Measurements from ENCODE around the gene SMIM13. TPM values are rescaled to one million over a fixed set of nuclear protein-coding genes. Genes with fewer than 3 reads are reported as not detected.
A peak's percentile ranks its signal among the peaks of the same experiment; 100 is the strongest.

Gene SMIM13
- total RNA-seq, 2 donors from 2014 or later, result 7.5 to 8.4 TPM

GRCh38 chr6:11179419-11180202, 86.0 kb downstream of the SMIM13 start:
- Histone ChIP-seq H3K27ac (no peak overlapping the region), H3K4me3 (no peak overlapping the region), H3K4me1 (ENCODE audit: control insufficient read depth in 1 of 2, low read depth in 2 of 2) (no peaks in the 10 kb centered on the region), H3K27me3 (replicated peaks; ENCODE audit: insufficient read depth) (no peaks in the 10 kb centered on the region), H3K9me3 (no peaks in the 10 kb centered on the region), H3K36me3 (peaks cover 14% of the 10 kb centered on the region)
- DNase-seq (ENCODE audit: low spot score), result no peak
- no peak for TF ChIP-seq CTCF (IDR thresholded peaks at IDR 0.05)
- ATAC-seq (ENCODE audit: insufficient number of reproducible peaks, low FRiP score, low read depth), result no peak

GRCh38 chr6:11181478-11182136, 88.0 kb downstream of the SMIM13 start:
- Histone ChIP-seq H3K4me3 (no peak overlapping the region), H3K4me1 (ENCODE audit: control insufficient read depth in 1 of 2, low read depth in 2 of 2) (no peaks in the 10 kb centered on the region), H3K27ac (no peak overlapping the region), H3K9me3 (no peaks in the 10 kb centered on the region), H3K27me3 (replicated peaks; ENCODE audit: insufficient read depth) (no peaks in the 10 kb centered on the region), H3K36me3 (peaks cover 31% of the 10 kb centered on the region)
- no peak for DNase-seq (ENCODE audit: low spot score)
- no peak for TF ChIP-seq CTCF (IDR thresholded peaks at IDR 0.05)
- ATAC-seq (ENCODE audit: insufficient number of reproducible peaks, low FRiP score, low read depth), result no peak

- no peaks in the 10 kb centered on the region for H3K27me3 ChIP-seq (replicated peaks; ENCODE audit: insufficient read depth)
- ATAC-seq (ENCODE audit: insufficient number of reproducible peaks, low FRiP score, low read depth), result no peak
- no peak overlapping the region for H3K27ac ChIP-seq
- DNase-seq (ENCODE audit: low spot score), result no peak
- H3K4me3 ChIP-seq, result no peak overlapping the region
- no peaks in the 10 kb centered on the region for H3K9me3 ChIP-seq
- TF ChIP-seq CTCF (IDR thresholded peaks at IDR 0.05), result no peak
- peaks cover 51% of the 10 kb centered on the region for H3K36me3 ChIP-seq
- H3K4me1 ChIP-seq (ENCODE audit: control insufficient read depth in 1 of 2, low read depth in 2 of 2), result no peaks in the 10 kb centered on the region
Measured at GRCh38 chr6:11183761-11184362, 90.2 kb downstream of the SMIM13 start.

- no peak overlapping the region for H3K4me3 ChIP-seq
- H3K27ac ChIP-seq, result no peak overlapping the region
- no peak for TF ChIP-seq CTCF (IDR thresholded peaks at IDR 0.05)
- peaks cover 66% of the 10 kb centered on the region for H3K36me3 ChIP-seq
- no peaks in the 10 kb centered on the region for H3K4me1 ChIP-seq (ENCODE audit: control insufficient read depth in 1 of 2, low read depth in 2 of 2)
- no peak for DNase-seq (ENCODE audit: low spot score)
- no peaks in the 10 kb centered on the region for H3K27me3 ChIP-seq (replicated peaks; ENCODE audit: insufficient read depth)
- ATAC-seq (ENCODE audit: insufficient number of reproducible peaks, low FRiP score, low read depth), result no peak
- H3K9me3 ChIP-seq, result no peaks in the 10 kb centered on the region
Measured at GRCh38 chr6:11185204-11185842, 91.7 kb downstream of the SMIM13 start.

- Histone ChIP-seq H3K4me1 (ENCODE audit: control insufficient read depth in 1 of 2, low read depth in 2 of 2) (no peaks in the 10 kb centered on the region), H3K27me3 (replicated peaks; ENCODE audit: insufficient read depth) (no peaks in the 10 kb centered on the region), H3K27ac (peak overlapping the region in 1 of 2 donors; percentile 2), H3K4me3 (no peak overlapping the region), H3K36me3 (peaks cover 81% of the 10 kb centered on the region), H3K9me3 (no peaks in the 10 kb centered on the region)
- DNase-seq (ENCODE audit: low spot score) (no peak), ATAC-seq (ENCODE audit: insufficient number of reproducible peaks, low FRiP score, low read depth) (no peak)
- TF ChIP-seq CTCF (IDR thresholded peaks at IDR 0.05), result no peak
Measured at GRCh38 chr6:11187301-11187700, 93.7 kb downstream of the SMIM13 start.
